B cell (primary cell): ENCODE results near the gene KRTAP9-8. TPM values are rescaled to one million over a fixed set of nuclear protein-coding genes. Genes with fewer than 3 reads are reported as not detected.
"Not testable (repeated sequence)": the region's sequence is repeated elsewhere in the genome, so short reads cannot be mapped to it uniquely, and the experiment has no call there.

Experiments
- ATAC-seq: fragments of 200-7000 bp; cut with Tn5 transposase; one replicate; pipeline ENCODE4 v1.10.0; 2021; ENCODE audit warnings: low read depth, mild to moderate bottlenecking, moderate number of reproducible peaks, moderate library complexity
- CTCF ChIA-PET: fragments of 350-600 bp; sonication (Branson Sonifier 250); formaldehyde crosslinking; loops from one replicate; lab custom pipeline; 2021; ENCODE audit warnings: antibody characterized with exemption, inconsistent platforms; lab: Charles Lee
- POLR2A ChIA-PET: fragments of 350-600 bp; sonication (Branson Sonifier 250); formaldehyde crosslinking; loops from one replicate; lab custom pipeline; 2021; ENCODE audit warnings: antibody characterized with exemption; lab: Charles Lee
- DNase-seq: peaks from one replicate; pipeline ENCODE4 v3.0.0; 2013
- H2AFZ ChIP-seq: 2 replicates; pipeline ENCODE4 v1.6.1; 2012; ENCODE audit warnings: mild to moderate bottlenecking, low read depth, low read length; ENCODE audit not compliant: insufficient read depth, poor library complexity, severe bottlenecking
- H3K27ac ChIP-seq, 2 donors: 1 replicate in 1 of 2; 2 replicates in 1 of 2; pipeline ENCODE4 v1.5.1; 2012 to 2013; ENCODE audit warnings: low read length in 2 of 2, mild to moderate bottlenecking in 2 of 2, moderate library complexity in 1 of 2
- H3K27me3 ChIP-seq, 4 experiments: fragments of 200-600 bp in 1 of 4; sonication (generic) in 1 of 4; replicated peaks in 1 of 4; 1 replicate in 2 of 4; 2 replicates in 2 of 4; pipeline versions ENCODE4 v1.6.1 to v1.7.0; 2013 to 2016; ENCODE audit warnings: low read length in 3 of 4, mild to moderate bottlenecking in 2 of 4, mixed read lengths in 1 of 4, moderate library complexity in 1 of 4; ENCODE audit not compliant: insufficient read depth in 4 of 4, control insufficient read depth in 3 of 4; ENCODE audit errors: control extremely low read depth in 1 of 4
- H3K36me3 ChIP-seq, 2 experiments: replicated peaks in 1 of 2; 1 replicate in 1 of 2; 2 replicates in 1 of 2; pipeline versions ENCODE4 v1.6.1 to v1.7.1; 2013; ENCODE audit warnings: low read length in 1 of 2; ENCODE audit not compliant: insufficient read depth in 2 of 2, control insufficient read depth in 1 of 2; ENCODE audit errors: control extremely low read depth in 1 of 2, extremely low read depth in 1 of 2
- H3K4me1 ChIP-seq, 2 donors: fragments of 200-600 bp in 1 of 2; sonication (generic) in 1 of 2; 1 replicate in 1 of 2; 2 replicates in 1 of 2; pipeline versions ENCODE4 v1.5.1 to v1.6.1; 2013 to 2017; ENCODE audit warnings: low read length in 2 of 2; ENCODE audit not compliant: control insufficient read depth in 2 of 2, insufficient read depth in 2 of 2
- H3K4me2 ChIP-seq: replicated peaks from 2 replicates; pipeline ENCODE3; 2012; ENCODE audit warnings: mild to moderate bottlenecking, low read depth, low read length; ENCODE audit not compliant: poor library complexity, severe bottlenecking
- H3K4me3 ChIP-seq, 5 experiments: fragments of 200-600 bp in 1 of 5; sonication (generic) in 1 of 5; 1 replicate in 3 of 5; 2 replicates in 2 of 5; pipeline versions ENCODE4 v1.5.1 to v1.7.0; 2011 to 2016; ENCODE audit warnings: low read length in 4 of 5, mild to moderate bottlenecking in 4 of 5, low read depth in 2 of 5, control low read depth in 1 of 5, moderate library complexity in 1 of 5; ENCODE audit not compliant: insufficient read depth in 1 of 5; ENCODE audit errors: control extremely low read depth in 1 of 5, extremely low read depth in 1 of 5
- H3K79me2 ChIP-seq: fragments of 200-600 bp; sonication (generic); one replicate; pipeline ENCODE4 v1.6.0; 2016; ENCODE audit warnings: low read length; ENCODE audit not compliant: control insufficient read depth, insufficient read depth
- H3K9ac ChIP-seq: fragments of 200-600 bp; sonication (generic); 2 replicates; pipeline ENCODE4 v1.6.1; 2017; ENCODE audit warnings: mild to moderate bottlenecking, low read length, moderate library complexity
- H3K9me3 ChIP-seq, 3 donors: one replicate each; pipeline versions ENCODE4 v1.6.1 to v1.7.1; 2013; ENCODE audit warnings: low read length in 2 of 3; ENCODE audit not compliant: control insufficient read depth in 2 of 3, insufficient read depth in 1 of 3; ENCODE audit errors: control extremely low read depth in 1 of 3
- H4K20me1 ChIP-seq: 2 replicates; pipeline ENCODE4 v1.6.0; 2012; ENCODE audit warnings: mild to moderate bottlenecking, low read length; ENCODE audit not compliant: insufficient read depth, control insufficient read depth, poor library complexity, severe bottlenecking
- H3K27ac Mint-ChIP-seq: one replicate; pipeline ENCODE4 v1.8.0; 2021; ENCODE audit warnings: mixed read lengths
- H3K27me3 Mint-ChIP-seq: one replicate; pipeline ENCODE4 v1.8.0; 2021; ENCODE audit warnings: mixed read lengths
- H3K4me1 Mint-ChIP-seq: one replicate; pipeline ENCODE4 v1.8.0; 2021; ENCODE audit warnings: mixed read lengths
- H3K4me3 Mint-ChIP-seq: one replicate; pipeline ENCODE4 v1.8.0; 2021; ENCODE audit warnings: mixed read lengths
- H3K9me3 Mint-ChIP-seq: one replicate; pipeline ENCODE4 v1.8.0; 2022; ENCODE audit warnings: mixed read lengths; ENCODE audit not compliant: insufficient read depth
- EZH2 ChIP-seq: IDR thresholded peaks from 2 replicates; pipeline ENCODE4 v1.6.1; 2012; ENCODE audit warnings: borderline replicate concordance, low read depth, mild to moderate bottlenecking, moderate library complexity, low read length; ENCODE audit not compliant: insufficient read depth, poor library complexity, severe bottlenecking
- whole genome bisulfite sequencing: methylation state at CpG from one replicate; pipeline ENCODE4 v1.1.5; 2013; ENCODE audit warnings: missing lambda C conversion rate; ENCODE audit not compliant: insufficient coverage; 5-methylcytosine and 5-hydroxymethylcytosine counted together
- intact Hi-C: fragments of 100-400 bp; cut with micrococcal nuclease; formaldehyde crosslinking; loops from one replicate; pipeline ENCODE4 v1.10.0; 2022
- polyA plus RNA-seq: library from polyadenylated mRNA; depleted of rRNA; stranded (reverse); fragments of >200 nt; gene quantifications from 2 replicates; pipeline ENCODE4 v1.2.3, GENCODE V29; 2012
- total RNA-seq, 2 donors: library from RNA; stranded (reverse); fragments of 120-200 nt in 1 of 2; gene quantifications; 1 replicate in 1 of 2; 2 replicates in 1 of 2; pipeline versions ENCODE4 v1.2.3 to v1.2.4, GENCODE V29; 2013 to 2022
- TF ChIP-seq, protein P1 (sequence below): fragments of 200-600 bp; IDR thresholded peaks from one replicate; pipeline ENCODE4 v1.8.0; 2022; ENCODE audit warnings: antibody characterized with exemption, mild to moderate bottlenecking

The KRTAP9-8 gene
- total and polyA plus RNA-seq, 2 donors (not counting 1 experiment from before 2014, with no cell fraction given) = not detected

- H3K4me1 Mint-ChIP-seq = no peaks in the 10 kb centered on the region
- POLR2A ChIA-PET = no interaction called here
- H3K27ac ChIP-seq = no peak overlapping the region
- H3K27me3 ChIP-seq = no peaks in the 10 kb centered on the region
- no CpG with 5 or more reads among the region's 2 CpGs for WGBS
- CTCF ChIA-PET = no interaction called here
- peaks cover 30% of the 10 kb centered on the region for H3K27me3 Mint-ChIP-seq
- no peak overlapping the region for H3K4me2 ChIP-seq
- no peaks in the 10 kb centered on the region for H4K20me1 ChIP-seq
- DNase-seq = no peak
- no peaks in the 10 kb centered on the region for H3K9me3 Mint-ChIP-seq
- no peak overlapping the region for H3K9ac ChIP-seq
- no peaks in the 10 kb centered on the region for H3K36me3 ChIP-seq
- no peaks in the 10 kb centered on the region for H3K79me2 ChIP-seq
- no peak overlapping the region for H3K4me3 Mint-ChIP-seq
- no peak overlapping the region for H3K27ac Mint-ChIP-seq
- H3K9me3 ChIP-seq = peaks cover 0 to 4% (median 0%) of the 10 kb centered on the region in 3 donors
- intact Hi-C loops = no loop called here
- no peaks in the 10 kb centered on the region for H3K4me1 ChIP-seq
- H2AFZ ChIP-seq = no peak overlapping the region
- H3K4me3 ChIP-seq = no peak overlapping the region
- TF ChIP-seq, protein P1, sequence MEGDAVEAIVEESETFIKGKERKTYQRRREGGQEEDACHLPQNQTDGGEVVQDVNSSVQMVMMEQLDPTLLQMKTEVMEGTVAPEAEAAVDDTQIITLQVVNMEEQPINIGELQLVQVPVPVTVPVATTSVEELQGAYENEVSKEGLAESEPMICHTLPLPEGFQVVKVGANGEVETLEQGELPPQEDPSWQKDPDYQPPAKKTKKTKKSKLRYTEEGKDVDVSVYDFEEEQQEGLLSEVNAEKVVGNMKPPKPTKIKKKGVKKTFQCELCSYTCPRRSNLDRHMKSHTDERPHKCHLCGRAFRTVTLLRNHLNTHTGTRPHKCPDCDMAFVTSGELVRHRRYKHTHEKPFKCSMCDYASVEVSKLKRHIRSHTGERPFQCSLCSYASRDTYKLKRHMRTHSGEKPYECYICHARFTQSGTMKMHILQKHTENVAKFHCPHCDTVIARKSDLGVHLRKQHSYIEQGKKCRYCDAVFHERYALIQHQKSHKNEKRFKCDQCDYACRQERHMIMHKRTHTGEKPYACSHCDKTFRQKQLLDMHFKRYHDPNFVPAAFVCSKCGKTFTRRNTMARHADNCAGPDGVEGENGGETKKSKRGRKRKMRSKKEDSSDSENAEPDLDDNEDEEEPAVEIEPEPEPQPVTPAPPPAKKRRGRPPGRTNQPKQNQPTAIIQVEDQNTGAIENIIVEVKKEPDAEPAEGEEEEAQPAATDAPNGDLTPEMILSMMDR = no peak
- TF ChIP-seq EZH2 = no peak
- no peak for ATAC-seq
Observed at GRCh38 chr17:41223821-41224220, 14.0 kb upstream of the KRTAP9-8 start.

- ATAC-seq (no peak), DNase-seq (no peak)
- no peak overlapping the region for H3K27ac ChIP-seq
- H3K4me2 ChIP-seq = no peak overlapping the region
- Mint-ChIP-seq H3K27ac (no peak overlapping the region), H3K9me3 (no peaks in the 10 kb centered on the region), H3K4me3 (no peak overlapping the region), H3K27me3 (peaks cover 26% of the 10 kb centered on the region), H3K4me1 (peaks cover 2% of the 10 kb centered on the region)
- no peaks in the 10 kb centered on the region for H3K79me2 ChIP-seq
- no peak overlapping the region for H2AFZ ChIP-seq
- H3K4me1 ChIP-seq = peaks cover 0 to 4% of the 10 kb centered on the region in 2 donors
- WGBS = 100% methylated on average over 2 of the region's 6 CpGs
- no peaks in the 10 kb centered on the region for H3K36me3 ChIP-seq
- H3K9me3 ChIP-seq = no peaks in the 10 kb centered on the region
- CTCF ChIA-PET = no interaction called here
- no peak overlapping the region for H3K4me3 ChIP-seq
- H4K20me1 ChIP-seq = no peaks in the 10 kb centered on the region
- no peaks in the 10 kb centered on the region for H3K27me3 ChIP-seq
- intact Hi-C loops = no loop called here
- H3K9ac ChIP-seq = no peak overlapping the region
- POLR2A ChIA-PET = no interaction called here
- TF ChIP-seq, protein P1 = no peak
- no peak for TF ChIP-seq EZH2
Observed at GRCh38 chr17:41226051-41226450, 11.7 kb upstream of the KRTAP9-8 start.

- H3K4me3 ChIP-seq, H3K79me2 ChIP-seq, H3K4me2 ChIP-seq, H4K20me1 ChIP-seq, H3K4me1 Mint-ChIP-seq, H3K4me1 ChIP-seq, H3K27me3 ChIP-seq, DNase-seq, POLR2A ChIA-PET, ATAC-seq, H3K9me3 Mint-ChIP-seq, H3K4me3 Mint-ChIP-seq, H3K36me3 ChIP-seq, H2AFZ ChIP-seq, CTCF ChIA-PET, intact Hi-C loops, H3K9ac ChIP-seq, H3K27ac ChIP-seq, H3K9me3 ChIP-seq, H3K27ac Mint-ChIP-seq: not testable (repeated sequence)
- peaks cover 24% of the 10 kb centered on the region for H3K27me3 Mint-ChIP-seq
- WGBS = 75% methylated on average over 2 of the region's 4 CpGs
Observed at GRCh38 chr17:41226598-41227095, 11.2 kb upstream of the KRTAP9-8 start, which contains the start of gene KRTAP9-2. KRTAP9-2 (plus strand) TSS chr17:41226648; CDS start chr17:41226655, 7 bp downstream.
